K562 (cell line): ENCODE results near the gene BBS1. TPM values are rescaled to one million over a fixed set of nuclear protein-coding genes. Genes with fewer than 3 reads are reported as not detected.

Source experiments
- ATAC-seq: fragments of 200-7000 bp; cut with Tn5 transposase; 3 replicates; pipeline ENCODE4 v1.9.1; 2020; ENCODE audit warnings: moderate library complexity
- BruUV-seq: library from RNA; stranded (reverse); fragments of 400-500 nt; replicated peaks from 2 replicates; lab custom pipeline; 2021; lab: Mats Ljungman, UMichigan
- CTCF ChIA-PET: fragments of 300-600 bp; formaldehyde crosslinking; extraction: SDS; loops from one replicate; lab custom pipeline; 2021; ENCODE audit warnings: low intra/inter-chr PET ratio; lab: Yijun Ruan, JAX
- POLR2A ChIA-PET: fragments of 300-600, 350-650 bp; sonication (Branson Sonifier 250); formaldehyde crosslinking; extraction: SDS; loops from one replicate; lab custom pipeline; 2021; ENCODE audit warnings: antibody characterized with exemption, inconsistent platforms; lab: Yijun Ruan, JAX
- DNase-seq, 4 experiments: peaks; one replicate each; pipeline versions ENCODE4 v3.0.0 to v3.0.0-alpha.2; 2011 to 2018; ENCODE audit warnings: low spot score in 3 of 4, mixed read lengths in 3 of 4; ENCODE audit errors: extremely low read depth in 1 of 4
- FAIRE-seq: peaks from 2 replicates; lab custom pipeline; 2011; peaks lifted over from hg19 to GRCh38; lab: Jason Lieb, UNC
- H2AFZ ChIP-seq: 2 replicates; pipeline ENCODE4 v1.6.0; 2011; ENCODE audit warnings: low read depth, low read length, control low read depth, inconsistent platforms
- H3K27ac ChIP-seq: fragments of 200-600 bp; 3 replicates; pipeline ENCODE4 v1.8.0; 2011; ENCODE audit warnings: low read depth, mild to moderate bottlenecking, control low read depth, inconsistent platforms, low read length, moderate library complexity, mixed read lengths; ENCODE audit errors: extremely low read depth
- H3K27me3 ChIP-seq, 2 experiments: fragments of 300-600 bp in 1 of 2; 2 replicates in 1 of 2; 3 replicates in 1 of 2; pipeline versions ENCODE4 v1.6.0 to v1.8.0; 2011; ENCODE audit warnings: inconsistent platforms in 2 of 2, low read length in 2 of 2, mild to moderate bottlenecking in 1 of 2, mixed read lengths in 1 of 2, moderate library complexity in 1 of 2; ENCODE audit not compliant: control insufficient read depth in 2 of 2, insufficient read depth in 2 of 2
- H3K36me3 ChIP-seq: fragments of 300-600 bp; 3 replicates; pipeline ENCODE4 v1.8.0; 2011; ENCODE audit warnings: mild to moderate bottlenecking, low read length, inconsistent platforms; ENCODE audit not compliant: control insufficient read depth, insufficient read depth
- H3K4me1 ChIP-seq, 2 experiments: fragments of 200-600 bp in 1 of 2; replicated peaks in 1 of 2; 2 replicates in 1 of 2; 3 replicates in 1 of 2; pipeline versions ENCODE4 v1.5.1 to v1.8.0; 2011; ENCODE audit warnings: inconsistent platforms in 2 of 2, low read length in 2 of 2, mild to moderate bottlenecking in 1 of 2, mixed read lengths in 1 of 2, moderate library complexity in 1 of 2; ENCODE audit not compliant: control insufficient read depth in 2 of 2, insufficient read depth in 2 of 2
- H3K4me2 ChIP-seq: 2 replicates; pipeline ENCODE4 v1.6.1; 2011; ENCODE audit warnings: low read length, control low read depth, inconsistent platforms, mixed read lengths; ENCODE audit not compliant: insufficient read depth
- H3K4me3 ChIP-seq: fragments of 200-600 bp; sonication (generic), shearing (Covaris generic); 2 replicates; pipeline ENCODE4 v1.5.1; 2016; ENCODE audit warnings: control low read depth, inconsistent platforms
- H3K79me2 ChIP-seq: fragments of 200-600 bp; 3 replicates; pipeline ENCODE4 v1.8.0; 2011; ENCODE audit warnings: low read length, inconsistent platforms; ENCODE audit not compliant: control insufficient read depth, insufficient read depth
- H3K9ac ChIP-seq, 2 experiments: 2 replicates each; pipeline versions ENCODE4 v1.6.0 to v1.6.1; 2011; ENCODE audit warnings: low read depth in 2 of 2, low read length in 2 of 2, control low read depth in 1 of 2, inconsistent platforms in 1 of 2, mild to moderate bottlenecking in 1 of 2, mixed read lengths in 1 of 2; ENCODE audit not compliant: insufficient read depth in 1 of 2
- H3K9me1 ChIP-seq: one replicate; pipeline ENCODE4 v1.6.0; 2011; ENCODE audit warnings: inconsistent platforms, mild to moderate bottlenecking, low read length, moderate library complexity; ENCODE audit not compliant: control insufficient read depth, insufficient read depth
- H3K9me3 ChIP-seq: replicated peaks from 2 replicates; pipeline ENCODE4 v1.5.1; 2011; ENCODE audit warnings: low read depth, low read length, inconsistent platforms; ENCODE audit not compliant: control insufficient read depth, insufficient read depth
- H4K20me1 ChIP-seq: replicated peaks from 2 replicates; pipeline ENCODE4 v1.6.1; 2011; ENCODE audit warnings: low read length, inconsistent platforms, mixed read lengths; ENCODE audit not compliant: control insufficient read depth, insufficient read depth
- CXXC5 ChIP-seq: fragments of 250-450 bp; sonication (Bioruptor Pico); IDR thresholded peaks from 2 replicates; pipeline ENCODE4 v1.8.0; 2022; ENCODE audit warnings: inconsistent platforms, mild to moderate bottlenecking, moderate library complexity
- KAT2B ChIP-seq: IDR thresholded peaks from one replicate; pipeline ENCODE4 v1.6.1; 2012; ENCODE audit warnings: low read depth, mild to moderate bottlenecking, control low read depth, inconsistent platforms, low read length, moderate library complexity
- MCM3 ChIP-seq: fragments of 450-650 bp; IDR thresholded peaks from 2 replicates; pipeline ENCODE4 v1.6.1; 2016
- TAF9B ChIP-seq: fragments of 450-650 bp; IDR thresholded peaks from 2 replicates; pipeline ENCODE4 v1.6.1; 2018; ENCODE audit warnings: mild to moderate bottlenecking; ENCODE audit not compliant: partially characterized antibody
- ZNF175 ChIP-seq: fragments of 200-800 bp; sonication (Bioruptor generic); IDR thresholded peaks from 2 replicates; pipeline ENCODE4 v1.6.1; 2016; ENCODE audit warnings: low read depth, mild to moderate bottlenecking, missing genetic modification characterization, missing compliant biosample characterization
- ZNF263 ChIP-seq: sonication (generic); formaldehyde crosslinking; IDR thresholded peaks from 2 replicates; pipeline ENCODE4 v1.8.0; 2022; ENCODE audit warnings: mild to moderate bottlenecking, missing genetic modification reagents, borderline replicate concordance
- ZNF431 ChIP-seq: sonication (generic); formaldehyde crosslinking; IDR thresholded peaks from 2 replicates; pipeline ENCODE4 v1.8.0; 2022; ENCODE audit warnings: mild to moderate bottlenecking, missing genetic modification reagents
- ZNF644 ChIP-seq: fragments of 200-800 bp; sonication (Bioruptor generic); IDR thresholded peaks from 2 replicates; pipeline ENCODE4 v1.6.1; 2016; ENCODE audit warnings: low read depth, missing genetic modification characterization, missing compliant biosample characterization
- WGBS: fragments of 100-300 bp; shearing (Covaris generic); methylation state at CpG from one replicate; pipeline ENCODE4 v1.1.6; 2016; ENCODE audit warnings: low coverage, mixed read lengths; ENCODE audit not compliant: insufficient coverage; ENCODE audit errors: missing lambda C conversion rate; 5-methylcytosine and 5-hydroxymethylcytosine counted together
- in situ Hi-C: fragments of 300-500 bp; cut with MboI; formaldehyde crosslinking; loops from 4 replicates; pipeline ENCODE4 v1.15.0; 2018; ENCODE audit warnings: inconsistent platforms, mixed read lengths
- intact Hi-C: fragments of 100-400 bp; cut with micrococcal nuclease; formaldehyde crosslinking; loops from 2 replicates; pipeline ENCODE4 v1.14.2; 2022
- polyA plus RNA-seq, 8 experiments: library from polyadenylated mRNA; depleted of rRNA in 4 of 8; stranded (reverse) in 5 of 8; unstranded in 3 of 8; fragments of >200 nt; fragmentation: Nextera tagmentation in 2 of 8; fragmentation: Illumina TruSeq in 1 of 8; extraction: Ambion mirVana in 2 of 8; extraction: Trizol in 1 of 8; gene quantifications; 2 replicates each; pipeline versions ENCODE4 v1.2.1 to v1.2.3, GENCODE V29; 2011 to 2014; ENCODE audit warnings: inconsistent platforms in 1 of 8, missing spikeins in 1 of 8
- total RNA-seq, 7 experiments: library from RNA; depleted of rRNA in 6 of 7; stranded (reverse); fragments of >200 nt in 6 of 7; fragmentation: Illumina TruSeq in 2 of 7; extraction: Trizol in 2 of 7; gene quantifications; 2 replicates each; pipeline versions ENCODE4 v1.2.1 to v1.2.3, GENCODE V29; 2011 to 2021; ENCODE audit warnings: low replicate concordance in 1 of 7

The BBS1 gene
- total and polyA plus RNA-seq, 9 of the 15 experiments (the other 6 are each of a cell fraction or from before 2014, with no cell fraction given) = 9.0 to 19.8 (median 12.1) TPM

GRCh38 chr11:66529655-66530054, 19.2 kb downstream of the BBS1 start:
- Histone ChIP-seq H4K20me1 (no peaks in the 10 kb centered on the region), H3K79me2 (no peaks in the 10 kb centered on the region), H3K9ac (peak overlapping the region in 1 of 2 experiments; percentile 24; a peak in 1 of 4 replicates), H3K27me3 (no peaks in the 10 kb centered on the region), H3K36me3 (no peaks in the 10 kb centered on the region), H3K4me3 (no peak overlapping the region), H3K4me1 (peaks cover 0 to 9% of the 10 kb centered on the region in 2 experiments; a peak in 1 of 5 replicates), H3K27ac (no peak overlapping the region), H2AFZ (no peak overlapping the region), H3K9me1 (no peaks in the 10 kb centered on the region), H3K9me3 (no peaks in the 10 kb centered on the region), H3K4me2 (no peak overlapping the region)
- no peak for TF ChIP-seq KAT2B
- no peak for TF ChIP-seq ZNF431 (CRISPR knock-in tag)
- TF ChIP-seq ZNF644 (tag) = no peak
- TF ChIP-seq ZNF263 (CRISPR knock-in tag) = peak; percentile 55; the same call in 1 of the 2 replicates
- no peak for TF ChIP-seq TAF9B
- no peak for TF ChIP-seq CXXC5
- TF ChIP-seq MCM3 = no peak
- no peak for TF ChIP-seq ZNF175 (CRISPR knock-in tag)
- CTCF ChIA-PET = no interaction called here
- intact Hi-C loops (no loop called here), in situ Hi-C loops (no loop called here)
- DNase-seq (no peak), ATAC-seq (no peak), FAIRE-seq (no peak)
- POLR2A ChIA-PET = interaction anchor here (1.1 kb wide), 1 partner anchor 12 kb away, joined by 4 read pairs; no protein-coding TSS in a partner anchor
- 68% methylated on average over 8 of the region's 13 CpGs for WGBS
- BruUV-seq = no TSS peak
